Suppressor macrophage (primary cell): Measurements from ENCODE around the gene OAS3.
"Not testable (repeated sequence)": the region's sequence is repeated elsewhere in the genome, so short reads cannot be mapped to it uniquely, and the experiment has no call there.

Experiments
- DNase-seq, 4 experiments: peaks; one replicate each; pipeline ENCODE4 v3.0.0-alpha.2; 2020 to 2022

The OAS3 gene

DNA sequence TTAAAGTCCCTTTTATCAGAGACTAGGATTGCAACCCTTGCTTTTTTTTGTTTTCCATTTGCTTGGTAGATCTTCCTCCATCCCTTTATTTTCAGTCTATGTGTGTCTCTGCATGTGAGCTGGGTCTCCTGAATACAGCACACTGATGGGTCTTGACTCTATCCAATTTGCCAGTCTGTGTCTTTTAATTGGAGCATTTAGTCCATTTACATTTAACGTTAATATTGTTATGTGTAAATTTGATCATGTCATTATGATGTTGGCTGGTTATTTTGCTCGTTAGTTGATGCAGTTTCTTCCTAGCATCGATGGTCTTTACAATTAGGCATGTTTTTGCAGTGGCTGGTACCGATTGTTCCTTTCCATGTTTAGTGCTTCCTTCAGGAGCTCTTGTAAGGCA, 18.9 kb downstream of the OAS3 start:
- DNase-seq: not testable (repeated sequence)

- no peak for DNase-seq
These were observed 22.8 kb downstream of the OAS3 start for GRCh38 chr12:112961074-112961473.

GRCh38 chr12:112961536-112961935, 23.3 kb downstream of the OAS3 start:
- no peak for DNase-seq

DNA sequence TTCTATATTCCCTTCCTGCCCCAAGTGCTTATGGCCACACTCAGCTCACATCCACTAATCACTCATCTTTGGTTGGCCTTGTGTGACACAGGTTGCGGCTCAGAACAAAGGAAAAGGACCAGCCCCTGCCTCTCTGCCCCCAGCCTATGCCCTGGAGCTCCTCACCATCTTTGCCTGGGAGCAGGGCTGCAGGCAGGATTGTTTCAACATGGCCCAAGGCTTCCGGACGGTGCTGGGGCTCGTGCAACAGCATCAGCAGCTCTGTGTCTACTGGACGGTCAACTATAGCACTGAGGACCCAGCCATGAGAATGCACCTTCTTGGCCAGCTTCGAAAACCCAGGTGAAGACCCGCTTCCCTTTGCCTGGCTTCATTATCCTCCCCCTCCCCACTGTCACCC, 24.3 kb downstream of the OAS3 start:
- no peak for DNase-seq

DNA sequence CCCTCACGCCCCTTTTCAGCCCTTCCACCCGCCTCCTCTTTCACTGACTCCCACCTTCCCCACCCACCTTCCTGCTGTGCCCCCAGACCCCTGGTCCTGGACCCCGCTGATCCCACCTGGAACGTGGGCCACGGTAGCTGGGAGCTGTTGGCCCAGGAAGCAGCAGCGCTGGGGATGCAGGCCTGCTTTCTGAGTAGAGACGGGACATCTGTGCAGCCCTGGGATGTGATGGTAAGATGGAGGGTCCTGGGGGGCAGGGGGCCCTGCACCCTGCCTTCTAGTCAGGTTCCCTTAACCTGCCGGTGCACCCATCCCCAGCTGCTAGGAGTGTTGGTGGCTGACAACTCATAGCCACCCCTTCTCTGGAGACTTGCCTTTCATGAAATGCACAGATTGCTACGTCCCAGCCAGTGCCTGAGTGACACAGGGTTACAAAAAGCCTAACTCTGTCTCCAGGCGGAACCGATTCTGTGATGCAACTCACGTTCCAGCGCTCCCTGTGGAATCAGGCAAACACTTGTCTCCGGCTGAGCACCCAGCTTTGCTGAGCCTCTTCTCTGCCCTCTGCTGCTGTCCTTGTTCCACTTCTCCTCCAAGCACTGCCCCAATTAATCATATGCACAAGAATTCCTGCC, 25.1 kb downstream of the OAS3 start:
- DNase-seq: no peak

DNA sequence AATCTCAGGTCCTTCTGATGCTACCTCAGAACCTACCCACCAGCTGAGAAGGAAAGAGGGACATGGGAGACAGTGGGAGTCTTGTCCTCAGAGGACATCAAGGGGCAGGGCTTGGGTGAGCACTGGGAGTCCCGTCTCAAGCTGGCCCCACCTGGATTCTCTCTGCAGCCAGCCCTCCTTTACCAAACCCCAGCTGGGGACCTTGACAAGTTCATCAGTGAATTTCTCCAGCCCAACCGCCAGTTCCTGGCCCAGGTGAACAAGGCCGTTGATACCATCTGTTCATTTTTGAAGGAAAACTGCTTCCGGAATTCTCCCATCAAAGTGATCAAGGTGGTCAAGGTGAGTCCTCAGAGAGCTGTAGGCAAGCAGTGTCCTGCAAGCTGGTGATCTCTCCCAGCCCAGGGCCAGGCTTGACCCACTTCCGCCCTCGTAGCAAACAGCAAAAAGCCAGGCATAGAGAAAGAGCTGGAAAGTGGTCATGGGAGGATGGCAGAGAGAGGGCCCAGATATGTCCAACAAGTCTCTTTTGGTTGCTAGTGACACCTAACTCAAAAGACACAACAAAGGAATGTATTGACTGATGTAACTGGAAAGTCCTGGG, 25.9 kb downstream of the OAS3 start:
- DNase-seq: no peak

DNA sequence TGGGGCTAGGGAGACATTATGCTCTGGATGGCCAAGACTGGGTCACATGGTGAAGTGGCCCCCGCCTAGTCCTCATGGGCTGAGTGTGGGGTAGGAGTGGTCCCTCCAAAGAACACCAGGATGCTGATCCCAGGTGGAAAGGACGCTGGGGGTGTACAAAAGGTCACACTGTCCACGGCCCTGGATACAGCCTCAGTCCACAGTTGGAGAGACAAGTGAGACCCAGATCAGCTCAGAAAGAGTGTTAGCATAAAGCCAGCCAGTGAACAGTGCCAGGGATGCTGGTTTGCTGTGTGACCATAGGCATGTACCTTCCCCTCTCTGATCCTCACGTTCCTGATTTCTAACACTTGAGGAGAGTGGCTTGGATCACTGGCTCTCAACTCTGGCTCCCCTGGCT, 26.6 kb downstream of the OAS3 start:
- DNase-seq: no peak

DNA sequence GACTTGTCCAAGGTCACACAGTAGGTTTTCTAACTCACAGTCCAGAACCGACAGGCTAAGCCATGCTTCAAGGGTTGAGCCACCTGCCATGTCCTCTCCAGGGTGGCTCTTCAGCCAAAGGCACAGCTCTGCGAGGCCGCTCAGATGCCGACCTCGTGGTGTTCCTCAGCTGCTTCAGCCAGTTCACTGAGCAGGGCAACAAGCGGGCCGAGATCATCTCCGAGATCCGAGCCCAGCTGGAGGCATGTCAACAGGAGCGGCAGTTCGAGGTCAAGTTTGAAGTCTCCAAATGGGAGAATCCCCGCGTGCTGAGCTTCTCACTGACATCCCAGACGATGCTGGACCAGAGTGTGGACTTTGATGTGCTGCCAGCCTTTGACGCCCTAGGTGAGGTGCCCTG, 27.4 kb downstream of the OAS3 start:
- no peak for DNase-seq

GRCh38 chr12:112967306-112967705, 29.0 kb downstream of the OAS3 start:
- no peak for DNase-seq

- DNase-seq: no peak
These were observed 29.6 kb downstream of the OAS3 start for GRCh38 chr12:112967858-112968257.

GRCh38 chr12:112969547-112970306, 31.5 kb downstream of the OAS3 start:
- no peak for DNase-seq

GRCh38 chr12:112970391-112970790, 32.1 kb downstream of the OAS3 start:
- DNase-seq: no peak

- DNase-seq: no peak
These were observed 33.0 kb downstream of the OAS3 start for GRCh38 chr12:112971248-112971647.

- DNase-seq: no peak
These were observed 34.9 kb downstream of the OAS3 start for GRCh38 chr12:112973011-112973735.

DNA sequence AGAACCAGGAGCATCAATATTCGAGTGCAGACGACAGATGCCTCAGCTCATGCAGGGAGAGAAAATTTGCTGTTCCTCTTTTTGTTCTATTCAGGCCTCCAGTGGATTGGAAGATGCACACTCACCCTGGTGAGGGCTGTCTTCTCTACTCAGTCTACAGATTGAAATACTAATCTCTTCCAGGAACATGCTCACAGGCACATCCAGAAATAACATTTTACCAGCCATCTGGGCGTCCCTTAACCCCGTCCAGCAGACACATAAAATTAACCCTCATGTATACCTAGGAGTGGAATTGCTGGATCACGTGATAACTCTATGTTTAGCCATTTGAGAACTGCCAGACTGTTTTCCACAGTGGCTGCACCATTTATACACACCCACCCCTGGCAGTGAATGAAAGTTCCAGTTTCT, 35.6 kb downstream of the OAS3 start:
- DNase-seq: peak; percentile 10 to 36 (median 21)

- no peak for DNase-seq
These were observed 36.6 kb downstream of the OAS3 start for GRCh38 chr12:112974904-112975303.

GRCh38 chr12:112977139-112977538, 38.9 kb downstream of the OAS3 start:
- no peak for DNase-seq

DNA sequence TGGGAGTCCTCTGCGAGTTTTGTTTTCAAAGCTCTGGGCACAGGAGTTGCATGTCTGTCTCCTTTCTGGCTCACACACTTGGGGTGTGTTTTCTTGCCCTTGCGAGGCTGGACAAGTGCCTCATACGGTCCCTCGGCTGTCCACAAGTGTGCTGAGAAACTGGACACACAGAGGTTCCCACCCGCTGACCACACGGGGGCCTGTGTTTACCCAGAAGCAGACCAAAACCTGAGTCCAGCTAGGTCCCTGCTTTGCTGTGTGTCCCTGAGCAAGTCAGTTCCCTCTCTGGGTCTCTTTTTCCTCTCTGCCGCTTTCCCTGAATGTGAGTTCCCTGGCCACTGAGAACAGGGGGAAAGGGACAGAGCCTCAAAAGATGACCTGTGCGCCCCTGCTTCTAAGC, 39.4 kb downstream of the OAS3 start:
- DNase-seq: peak in 2 of 4 experiments; percentile 8 to 12

- peak; percentile 83 to 92 (median 88) for DNase-seq
These were observed 40.1 kb downstream of the OAS3 start, which contains the start of gene OAS2 for GRCh38 chr12:112978163-112979040. TSS of gene OAS2 (plus strand) at chr12:112978519. CDS start at chr12:112978609, 90 bp downstream.

DNA sequence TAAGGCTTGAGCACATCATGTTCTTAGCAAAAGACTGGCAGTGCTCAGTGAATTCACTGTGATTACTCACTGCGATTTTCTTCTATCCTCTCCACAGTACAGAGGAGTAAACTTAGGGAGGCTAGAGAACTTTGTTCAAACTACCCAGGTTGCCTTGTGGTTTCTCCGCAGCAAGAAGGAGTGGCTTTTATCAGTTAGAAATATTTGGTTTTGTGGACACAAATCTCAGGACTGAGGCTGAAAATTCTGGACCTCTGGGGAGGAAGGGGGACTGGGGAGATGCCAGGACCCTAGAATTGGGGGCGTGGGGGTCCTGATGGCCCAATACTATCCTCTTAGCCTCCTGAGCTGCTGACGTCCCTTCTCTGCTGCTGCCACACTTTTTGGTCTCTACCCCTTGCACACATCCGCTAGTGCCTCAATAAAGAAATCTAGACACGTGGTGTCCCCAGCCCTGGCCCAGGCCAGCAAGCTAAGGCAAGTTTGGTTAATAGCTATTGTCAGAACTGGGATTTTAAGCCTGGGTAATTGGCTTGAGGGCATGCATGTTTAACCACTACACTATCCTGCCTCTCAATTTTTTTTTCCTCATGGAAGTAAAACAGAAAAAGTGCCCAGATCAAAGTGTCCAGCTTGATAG, 40.9 kb downstream of the OAS3 start:
- DNase-seq: peak in 3 of 4 experiments; percentile 38 to 54 (median 39)

GRCh38 chr12:112980491-112981158, 42.4 kb downstream of the OAS3 start:
- DNase-seq: peak in 2 of 4 experiments; percentile 10 to 18
